H9 (cell line): ENCODE data around the gene ZMYND8. TPM values are rescaled to one million over a fixed set of nuclear protein-coding genes. Genes with fewer than 3 reads are reported as not detected.

ENCODE experiments used
- DNase-seq: peaks from one replicate; pipeline ENCODE4 v3.0.0-alpha.2; 2017
- H2AFZ ChIP-seq: one replicate; pipeline ENCODE4 v1.6.1; 2013; ENCODE audit warnings: mild to moderate bottlenecking, low read length, control low read depth, moderate library complexity
- H2AK5ac ChIP-seq: 2 replicates; pipeline ENCODE4 v1.6.1; 2013; ENCODE audit warnings: low read length, control low read depth, mixed read lengths; ENCODE audit not compliant: insufficient read length
- H2BK120ac ChIP-seq: one replicate; pipeline ENCODE4 v1.6.1; 2013; ENCODE audit warnings: low read depth, mild to moderate bottlenecking, low read length, control low read depth, inconsistent platforms; ENCODE audit not compliant: poor library complexity, severe bottlenecking
- H2BK12ac ChIP-seq: 2 replicates; pipeline ENCODE4 v1.6.1; 2013; ENCODE audit warnings: low read length, control low read depth, mixed read lengths, low read depth; ENCODE audit not compliant: insufficient read length
- H2BK15ac ChIP-seq: 2 replicates; pipeline ENCODE4 v1.6.1; 2013; ENCODE audit warnings: low read depth, low read length, control low read depth
- H2BK20ac ChIP-seq: one replicate; pipeline ENCODE4 v1.6.1; 2013; ENCODE audit warnings: low read depth, mild to moderate bottlenecking, low read length, control low read depth, inconsistent platforms; ENCODE audit not compliant: poor library complexity, severe bottlenecking
- H2BK5ac ChIP-seq: 2 replicates; pipeline ENCODE4 v1.6.1; 2013; ENCODE audit warnings: low read length, control low read depth, mixed read lengths; ENCODE audit not compliant: insufficient read length
- H3K14ac ChIP-seq: 2 replicates; pipeline ENCODE4 v1.6.1; 2013; ENCODE audit warnings: low read length, control low read depth; ENCODE audit not compliant: insufficient read depth
- H3K18ac ChIP-seq: 2 replicates; pipeline ENCODE4 v1.6.1; 2013; ENCODE audit warnings: low read depth, mild to moderate bottlenecking, mixed read lengths, low read length, control low read depth; ENCODE audit not compliant: insufficient read length
- H3K23ac ChIP-seq: 2 replicates; pipeline ENCODE4 v1.6.1; 2013; ENCODE audit warnings: low read length, control low read depth, mixed read lengths, low read depth; ENCODE audit not compliant: insufficient read length
- H3K23me2 ChIP-seq: 2 replicates; pipeline ENCODE4 v1.6.1; 2013; ENCODE audit warnings: low read depth, mild to moderate bottlenecking, mixed read lengths, low read length, control low read depth; ENCODE audit not compliant: insufficient read length, poor library complexity, severe bottlenecking
- H3K27ac ChIP-seq: 2 replicates; pipeline ENCODE4 v1.5.1; 2013; ENCODE audit warnings: low read length, control low read depth, mixed read lengths, low read depth; ENCODE audit not compliant: insufficient read length
- H3K27me3 ChIP-seq: 2 replicates; pipeline ENCODE4 v1.6.1; 2013; ENCODE audit warnings: low read length, control low read depth, inconsistent platforms; ENCODE audit not compliant: insufficient read depth
- H3K4ac ChIP-seq: 2 replicates; pipeline ENCODE4 v1.6.1; 2013; ENCODE audit warnings: low read depth, mild to moderate bottlenecking, control low read depth, inconsistent platforms, low read length, moderate library complexity
- H3K4me1 ChIP-seq: 2 replicates; pipeline ENCODE4 v1.6.1; 2013; ENCODE audit warnings: low read length, control low read depth, inconsistent platforms; ENCODE audit not compliant: insufficient read depth
- H3K4me2 ChIP-seq: 2 replicates; pipeline ENCODE4 v1.6.1; 2013; ENCODE audit warnings: low read length, control low read depth, mixed read lengths; ENCODE audit not compliant: insufficient read length, insufficient read depth
- H3K56ac ChIP-seq: 2 replicates; pipeline ENCODE4 v1.6.1; 2013; ENCODE audit warnings: low read depth, mild to moderate bottlenecking, mixed read lengths, low read length, control low read depth; ENCODE audit not compliant: insufficient read length
- H3K79me1 ChIP-seq: 2 replicates; pipeline ENCODE4 v1.6.1; 2013; ENCODE audit warnings: low read depth, mild to moderate bottlenecking, moderate library complexity, low read length, control low read depth, inconsistent platforms; ENCODE audit not compliant: insufficient read depth, poor library complexity, severe bottlenecking
- H3K79me2 ChIP-seq: 2 replicates; pipeline ENCODE4 v1.6.1; 2013; ENCODE audit warnings: low read length, control low read depth, inconsistent platforms; ENCODE audit not compliant: insufficient read depth
- H3K9ac ChIP-seq: 2 replicates; pipeline ENCODE4 v1.6.1; 2013; ENCODE audit warnings: low read length, control low read depth, mixed read lengths; ENCODE audit not compliant: insufficient read length; ENCODE audit errors: extremely low read depth
- H3K9me3 ChIP-seq: one replicate; pipeline ENCODE4 v1.6.1; 2013; ENCODE audit warnings: low read depth, low read length, inconsistent platforms; ENCODE audit not compliant: control insufficient read depth
- H3T11ph ChIP-seq: one replicate; pipeline ENCODE4 v1.6.1; 2013; ENCODE audit warnings: mild to moderate bottlenecking, low read length, control low read depth, inconsistent platforms
- H4K20me1 ChIP-seq: one replicate; pipeline ENCODE4 v1.6.1; 2013; ENCODE audit not compliant: control insufficient read depth, insufficient read length, insufficient read depth
- H4K5ac ChIP-seq: 2 replicates; pipeline ENCODE4 v1.6.1; 2013; ENCODE audit warnings: low read depth, mild to moderate bottlenecking, mixed read lengths, low read length, control low read depth; ENCODE audit not compliant: insufficient read length
- H4K8ac ChIP-seq: replicated peaks from 2 replicates; pipeline ENCODE4 v1.6.1; 2013; ENCODE audit warnings: low read length, control low read depth, mixed read lengths, low read depth; ENCODE audit not compliant: insufficient read length
- H4K91ac ChIP-seq: 2 replicates; pipeline ENCODE4 v1.6.1; 2013; ENCODE audit warnings: low read depth, mild to moderate bottlenecking, moderate library complexity, mixed read lengths, low read length, control low read depth; ENCODE audit not compliant: insufficient read length
- H3K27ac Mint-ChIP-seq, 3 experiments: 2 replicates in 2 of 3; 3 replicates in 1 of 3; pipeline ENCODE4 v1.8.0; 2020 to 2021; ENCODE audit warnings: mixed read lengths in 3 of 3, mild to moderate bottlenecking in 1 of 3, moderate library complexity in 1 of 3
- H3K27me3 Mint-ChIP-seq: 2 replicates; pipeline ENCODE4 v1.8.0; 2021; ENCODE audit warnings: low read depth, mild to moderate bottlenecking, moderate library complexity, mixed read lengths
- H3K36me3 Mint-ChIP-seq, 3 experiments: 2 replicates in 2 of 3; 3 replicates in 1 of 3; pipeline ENCODE4 v1.8.0; 2020 to 2021; ENCODE audit warnings: low read depth in 3 of 3, mixed read lengths in 3 of 3; ENCODE audit not compliant: insufficient read depth in 1 of 3
- H3K4me1 Mint-ChIP-seq, 2 experiments: 2 replicates each; pipeline ENCODE4 v1.8.0; 2020; ENCODE audit warnings: mixed read lengths in 2 of 2
- H3K4me3 Mint-ChIP-seq, 2 experiments: 2 replicates in 1 of 2; 3 replicates in 1 of 2; pipeline ENCODE4 v1.8.0; 2020 to 2021; ENCODE audit warnings: mild to moderate bottlenecking in 2 of 2, mixed read lengths in 2 of 2, moderate library complexity in 1 of 2
- H3K9me3 Mint-ChIP-seq, 2 experiments: 2 replicates in 1 of 2; 3 replicates in 1 of 2; pipeline ENCODE4 v1.8.0; 2020; ENCODE audit warnings: mild to moderate bottlenecking in 2 of 2, mixed read lengths in 2 of 2, moderate library complexity in 1 of 2
- CTCF ChIP-seq: fragments of 200-600 bp; sonication (generic); conservative IDR thresholded peaks from 3 replicates; pipeline ENCODE4 v1.8.0; 2021; ENCODE audit warnings: antibody characterized with exemption, mild to moderate bottlenecking
- WGBS: extraction: QIAGEN DNeasy Blood & Tissue Kit; methylation state at CpG from one replicate; pipeline ENCODE4 v1.1.7; 2013; ENCODE audit warnings: missing lambda C conversion rate, low lambda C conversion rate, mixed read lengths; ENCODE audit not compliant: insufficient read length; ENCODE audit errors: extremely low coverage; 5-methylcytosine and 5-hydroxymethylcytosine counted together
- total RNA-seq: library from RNA; stranded (reverse); gene quantifications from 2 replicates; pipeline ENCODE4 v1.2.1, GENCODE V29; 2021

The ZMYND8 gene
- total RNA-seq, 1 experiment from 2014 or later, result 158 TPM

GRCh38 chr20:47250360-47250759, 106.1 kb downstream of the ZMYND8 start:
- Histone ChIP-seq H3K79me1 (no peaks in the 10 kb centered on the region), H2BK5ac (no peak overlapping the region), H2AFZ (no peak overlapping the region), H3K4ac (no peak overlapping the region), H4K20me1 (peaks cover 4% of the 10 kb centered on the region), H4K91ac (no peak overlapping the region), H3K4me1 (no peaks in the 10 kb centered on the region), H3K23ac (no peak overlapping the region), H3K27me3 (no peaks in the 10 kb centered on the region), H2BK12ac (no peak overlapping the region), H3K23me2 (no peaks in the 10 kb centered on the region), H2BK120ac (no peak overlapping the region), H3K27ac (no peak overlapping the region), H3K9ac (no peak overlapping the region), H3K14ac (no peak overlapping the region), H3K18ac (no peak overlapping the region), H2BK15ac (no peak overlapping the region), H2BK20ac (no peak overlapping the region), H4K5ac (no peak overlapping the region), H3K4me2 (no peak overlapping the region), H2AK5ac (no peak overlapping the region), H3K79me2 (no peaks in the 10 kb centered on the region), H4K8ac (no peak overlapping the region), H3T11ph (no peak overlapping the region), H3K9me3 (no peaks in the 10 kb centered on the region), H3K56ac (no peak overlapping the region)
- Mint-ChIP-seq H3K9me3 (no peaks in the 10 kb centered on the region), H3K4me1 (no peaks in the 10 kb centered on the region), H3K27me3 (no peaks in the 10 kb centered on the region), H3K4me3 (no peak overlapping the region), H3K27ac (peak overlapping the region; percentile 23 to 79 (median 50); a peak in 4 of 7 replicates), H3K36me3 (peaks cover 44 to 92% (median 89%) of the 10 kb centered on the region in 3 experiments)
- no peak for TF ChIP-seq CTCF
- no CpG with 5 or more reads among the region's 4 CpGs for WGBS
- no peak for DNase-seq
